Activated T-helper 2 cell treated with anti-CD3 and anti-CD28 coated beads, Interferon-gamma antibody, Interleukin-2, Interleukin-4, amounts not matched to agents 10 μg/mL and 5 μg/mL and 100 μg/mL, durations not matched to agents 14 hours and 24 hours and 36 hours (primary cell): Measurements from ENCODE around the gene PLCH1. TPM values are rescaled to one million over a fixed set of nuclear protein-coding genes. Genes with fewer than 3 reads are reported as not detected.

ENCODE experiments used
- DNase-seq: peaks from one replicate; pipeline ENCODE4 v3.0.0; 2021; ENCODE audit warnings: low spot score
- H3K27ac Mint-ChIP-seq: one replicate; pipeline ENCODE4 v1.8.0; 2021; ENCODE audit warnings: mixed read lengths
- H3K27me3 Mint-ChIP-seq: one replicate; pipeline ENCODE4 v1.8.0; 2021; ENCODE audit warnings: low read depth, mixed read lengths
- H3K36me3 Mint-ChIP-seq: one replicate; pipeline ENCODE4 v1.8.0; 2021; ENCODE audit warnings: low read depth, mixed read lengths
- H3K4me1 Mint-ChIP-seq: one replicate; pipeline ENCODE4 v1.8.0; 2021; ENCODE audit warnings: low read depth, mixed read lengths
- H3K4me3 Mint-ChIP-seq: one replicate; pipeline ENCODE4 v1.8.0; 2021; ENCODE audit warnings: low read depth, mild to moderate bottlenecking, moderate library complexity, mixed read lengths
- H3K9me3 Mint-ChIP-seq: one replicate; pipeline ENCODE4 v1.8.0; 2021; ENCODE audit warnings: mixed read lengths
- intact Hi-C: fragments of 100-400 bp; cut with micrococcal nuclease; formaldehyde crosslinking; loops from one replicate; pipeline ENCODE4 v1.15.1; 2023
- total RNA-seq: library from RNA; stranded (reverse); gene quantifications from 2 replicates; pipeline ENCODE4 v1.2.3, GENCODE V29; 2022

PLCH1 gene
- total RNA-seq, 1 donor from 2014 or later, result 0.09 TPM

DNA sequence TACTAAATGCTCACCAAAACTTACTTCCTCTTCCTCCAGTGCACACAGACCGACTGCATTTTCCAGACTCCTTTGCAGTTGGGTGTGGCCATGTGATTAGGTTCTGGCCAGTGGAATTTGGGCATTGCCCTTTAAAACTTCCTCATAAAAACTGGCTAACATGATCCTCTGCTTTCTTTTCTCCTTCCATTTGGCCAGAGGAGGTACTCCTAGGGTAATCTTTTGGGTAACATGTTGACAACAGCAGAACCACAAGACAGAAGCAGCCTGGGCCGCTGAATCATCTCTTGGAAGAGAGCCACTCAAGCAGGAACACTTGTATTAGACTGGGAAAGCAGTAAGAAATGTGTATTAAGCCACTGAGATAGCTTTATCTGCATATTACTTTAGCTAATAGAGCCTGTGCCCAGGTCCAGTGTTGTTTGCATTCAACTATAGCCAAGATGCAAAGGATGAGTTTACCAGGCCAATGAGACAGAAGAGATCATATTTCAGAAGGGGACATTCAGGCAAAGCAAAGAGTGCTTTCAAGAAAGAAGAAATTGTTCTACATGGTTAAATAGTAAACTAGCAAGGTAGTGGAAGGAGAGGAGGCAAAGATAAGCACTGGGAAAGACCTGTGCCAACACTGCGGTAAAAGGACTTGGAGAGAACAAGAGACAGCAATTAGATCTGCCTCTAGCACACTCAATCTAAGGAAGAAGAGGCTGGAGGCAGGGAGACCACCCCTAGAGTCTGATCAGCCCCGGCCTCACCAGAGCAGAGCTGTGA is 79.8 kb downstream of the PLCH1 start:
- intact Hi-C loops, result no loop called here
- Mint-ChIP-seq H3K4me1 (no peaks in the 10 kb centered on the region), H3K9me3 (no peaks in the 10 kb centered on the region), H3K36me3 (no peaks in the 10 kb centered on the region), H3K4me3 (no peak overlapping the region), H3K27me3 (peaks cover 14% of the 10 kb centered on the region), H3K27ac (no peak overlapping the region)
- DNase-seq, result no peak

DNA sequence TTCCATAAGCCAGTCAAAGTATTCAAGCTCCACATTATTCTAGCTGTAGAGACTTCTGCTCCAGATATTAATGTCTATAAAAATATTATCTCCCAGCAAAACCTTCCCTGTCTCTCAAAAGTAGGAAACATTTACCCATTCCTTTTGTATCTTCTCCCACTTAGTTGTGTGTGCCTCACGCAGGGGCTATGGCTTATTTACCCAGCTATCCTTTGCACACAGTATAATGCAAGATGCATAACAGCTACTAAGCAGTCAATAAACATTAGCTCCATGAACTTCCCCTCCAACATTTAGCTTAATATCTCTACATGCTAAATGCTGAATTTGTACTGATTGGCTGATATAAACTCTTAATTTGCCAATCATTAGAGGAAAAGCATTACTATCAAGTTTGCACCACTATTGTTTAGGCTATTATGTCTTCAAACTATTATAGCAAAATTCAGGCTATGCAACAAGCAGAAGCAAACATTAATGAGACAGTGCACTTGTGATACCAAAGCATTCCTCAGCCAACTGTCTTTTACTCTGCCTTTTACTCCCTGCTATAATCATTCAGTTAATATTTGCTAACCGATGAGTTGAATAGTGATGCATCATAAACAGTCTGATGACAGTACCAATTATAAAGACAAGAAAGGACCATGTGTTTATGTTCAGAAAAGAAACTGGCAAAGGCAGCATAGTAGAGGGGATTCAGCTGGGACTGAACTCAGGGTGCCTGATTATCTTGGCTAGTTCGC is 81.2 kb downstream of the PLCH1 start:
- intact Hi-C loops, result no loop called here
- no peaks in the 10 kb centered on the region for H3K9me3 Mint-ChIP-seq
- H3K27me3 Mint-ChIP-seq, result peaks cover 10% of the 10 kb centered on the region
- no peaks in the 10 kb centered on the region for H3K4me1 Mint-ChIP-seq
- H3K27ac Mint-ChIP-seq, result no peak overlapping the region
- no peak overlapping the region for H3K4me3 Mint-ChIP-seq
- H3K36me3 Mint-ChIP-seq, result no peaks in the 10 kb centered on the region
- DNase-seq, result no peak

- no peaks in the 10 kb centered on the region for H3K36me3 Mint-ChIP-seq
- intact Hi-C loops, result no loop called here
- no peaks in the 10 kb centered on the region for H3K4me1 Mint-ChIP-seq
- no peaks in the 10 kb centered on the region for H3K9me3 Mint-ChIP-seq
- no peak overlapping the region for H3K4me3 Mint-ChIP-seq
- H3K27me3 Mint-ChIP-seq, result peaks cover 9% of the 10 kb centered on the region
- no peak overlapping the region for H3K27ac Mint-ChIP-seq
- DNase-seq, result no peak
Observed at GRCh38 chr3:155661760-155662159, 83.1 kb downstream of the PLCH1 start.

DNA sequence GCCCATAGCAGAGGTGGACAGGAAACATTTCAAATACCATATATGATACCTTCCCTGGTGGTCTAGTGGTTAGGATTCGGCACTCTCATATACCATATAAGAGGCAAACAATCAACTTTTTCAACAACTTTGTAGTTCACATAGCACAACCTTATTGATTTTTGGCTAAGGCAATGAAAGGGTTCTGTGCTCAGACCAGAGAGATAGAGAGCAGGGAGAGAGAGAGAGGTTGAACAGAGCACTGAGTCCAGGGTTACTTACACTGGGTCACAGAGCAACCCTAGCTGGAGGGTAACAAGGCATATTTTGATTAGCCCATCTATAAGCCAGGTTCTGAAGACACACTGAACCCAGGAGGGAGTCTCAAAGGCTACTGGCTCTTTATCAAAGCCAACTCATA is 83.8 kb downstream of the PLCH1 start:
- H3K27me3 Mint-ChIP-seq, result peaks cover 9% of the 10 kb centered on the region
- H3K27ac Mint-ChIP-seq, result no peak overlapping the region
- H3K4me1 Mint-ChIP-seq, result no peaks in the 10 kb centered on the region
- H3K36me3 Mint-ChIP-seq, result no peaks in the 10 kb centered on the region
- no peak overlapping the region for H3K4me3 Mint-ChIP-seq
- intact Hi-C loops, result no loop called here
- H3K9me3 Mint-ChIP-seq, result no peaks in the 10 kb centered on the region
- DNase-seq, result no peak

DNA sequence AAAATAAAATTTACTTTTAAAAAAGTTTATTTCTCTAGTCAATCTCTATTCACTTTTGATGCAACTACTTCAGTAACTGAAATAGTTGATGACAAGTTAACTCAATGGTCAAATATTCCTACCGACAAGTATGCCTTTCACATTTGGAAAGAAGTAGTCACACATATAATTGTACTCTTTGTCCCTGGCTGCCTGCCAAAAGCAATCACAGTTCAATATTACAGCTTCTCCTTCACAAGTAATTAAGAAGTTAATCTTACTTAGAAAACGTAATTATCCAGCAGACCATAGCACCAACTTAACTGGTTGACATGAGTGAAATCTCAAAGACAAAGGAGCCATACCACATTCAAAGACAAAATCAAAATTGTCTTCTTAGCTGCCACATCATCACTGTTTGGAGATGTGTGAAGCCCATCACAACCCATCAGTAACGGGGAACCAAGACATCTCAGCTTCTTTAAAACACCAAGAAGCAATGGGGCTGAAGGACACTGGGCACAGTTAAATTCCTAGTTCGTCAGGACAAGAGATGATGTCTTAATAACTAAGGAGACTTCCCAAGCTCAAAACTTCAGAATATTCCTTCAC is 86.1 kb downstream of the PLCH1 start:
- peaks cover 5% of the 10 kb centered on the region for H3K27me3 Mint-ChIP-seq
- H3K4me1 Mint-ChIP-seq, result no peaks in the 10 kb centered on the region
- H3K4me3 Mint-ChIP-seq, result no peak overlapping the region
- H3K36me3 Mint-ChIP-seq, result no peaks in the 10 kb centered on the region
- H3K9me3 Mint-ChIP-seq, result no peaks in the 10 kb centered on the region
- H3K27ac Mint-ChIP-seq, result no peak overlapping the region
- intact Hi-C loops, result no loop called here
- DNase-seq, result no peak

DNA sequence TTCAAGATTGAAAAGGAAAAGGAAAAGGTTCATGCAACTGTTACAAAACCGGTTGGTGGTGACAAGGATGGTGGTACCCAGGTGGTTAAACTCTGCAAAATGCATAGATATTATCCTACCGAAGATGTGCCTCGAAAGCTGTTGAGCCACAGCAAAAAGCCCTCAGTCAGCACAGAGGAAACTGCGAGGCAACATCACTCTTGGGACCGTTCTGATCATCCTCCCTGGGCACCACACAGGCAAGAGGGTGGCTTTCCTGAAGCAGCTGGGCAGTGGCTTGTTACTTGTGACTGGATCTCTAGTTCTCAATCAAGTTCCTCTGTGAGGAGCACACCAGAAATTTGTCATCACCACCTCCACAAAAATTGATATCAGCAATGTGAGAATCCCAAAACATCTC is 86.9 kb downstream of the PLCH1 start:
- H3K27ac Mint-ChIP-seq, result no peak overlapping the region
- DNase-seq, result no peak
- intact Hi-C loops, result no loop called here
- H3K4me3 Mint-ChIP-seq, result no peak overlapping the region
- no peaks in the 10 kb centered on the region for H3K9me3 Mint-ChIP-seq
- no peaks in the 10 kb centered on the region for H3K4me1 Mint-ChIP-seq
- no peaks in the 10 kb centered on the region for H3K36me3 Mint-ChIP-seq
- H3K27me3 Mint-ChIP-seq, result no peaks in the 10 kb centered on the region

GRCh38 chr3:155657161-155657560 is 87.7 kb downstream of the PLCH1 start:
- intact Hi-C loops, result no loop called here
- Mint-ChIP-seq H3K4me1 (no peaks in the 10 kb centered on the region), H3K36me3 (no peaks in the 10 kb centered on the region), H3K27ac (no peak overlapping the region), H3K27me3 (no peaks in the 10 kb centered on the region), H3K9me3 (no peaks in the 10 kb centered on the region), H3K4me3 (no peak overlapping the region)
- no peak for DNase-seq

DNA sequence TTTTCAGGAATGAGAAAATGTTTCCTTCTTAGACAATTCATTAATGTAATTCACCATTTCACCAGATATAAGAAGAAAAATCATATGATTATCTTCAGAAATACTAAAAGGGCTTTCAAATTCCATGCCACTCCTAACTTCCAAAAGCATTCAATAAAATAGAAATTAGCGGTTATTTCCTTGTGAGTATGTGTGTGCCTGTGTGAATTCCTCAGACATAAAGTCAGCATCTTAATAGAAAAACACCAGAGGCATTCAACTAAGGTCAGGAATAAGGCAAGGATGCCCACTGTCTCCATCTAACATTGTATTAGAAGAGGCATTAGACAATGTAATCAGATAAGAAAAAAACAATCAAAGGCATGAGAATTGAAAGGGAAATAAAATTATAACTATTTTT is 88.4 kb downstream of the PLCH1 start:
- H3K4me1 Mint-ChIP-seq, result no peaks in the 10 kb centered on the region
- intact Hi-C loops, result no loop called here
- H3K9me3 Mint-ChIP-seq, result no peaks in the 10 kb centered on the region
- H3K36me3 Mint-ChIP-seq, result no peaks in the 10 kb centered on the region
- no peaks in the 10 kb centered on the region for H3K27me3 Mint-ChIP-seq
- no peak for DNase-seq
- no peak overlapping the region for H3K27ac Mint-ChIP-seq
- H3K4me3 Mint-ChIP-seq, result no peak overlapping the region

- Mint-ChIP-seq H3K4me3 (no peak overlapping the region), H3K36me3 (no peaks in the 10 kb centered on the region)
Observed at GRCh38 chr3:155651489-155652218, 93.2 kb downstream of the PLCH1 start.

GRCh38 chr3:155648013-155648591 is 96.8 kb downstream of the PLCH1 start:
- Mint-ChIP-seq H3K27ac (no peak overlapping the region), H3K4me1 (no peaks in the 10 kb centered on the region), H3K27me3 (no peaks in the 10 kb centered on the region), H3K9me3 (no peaks in the 10 kb centered on the region), H3K4me3 (no peak overlapping the region), H3K36me3 (no peaks in the 10 kb centered on the region)
- intact Hi-C loops, result no loop called here
- no peak for DNase-seq

More at GRCh38 chr3:155651489-155652218, 93.2 kb downstream of the PLCH1 start:
- intact Hi-C loops, result no loop called here
- Mint-ChIP-seq H3K27me3 (no peaks in the 10 kb centered on the region), H3K4me1 (no peaks in the 10 kb centered on the region), H3K9me3 (no peaks in the 10 kb centered on the region), H3K27ac (no peak overlapping the region)
- no peak for DNase-seq

DNA sequence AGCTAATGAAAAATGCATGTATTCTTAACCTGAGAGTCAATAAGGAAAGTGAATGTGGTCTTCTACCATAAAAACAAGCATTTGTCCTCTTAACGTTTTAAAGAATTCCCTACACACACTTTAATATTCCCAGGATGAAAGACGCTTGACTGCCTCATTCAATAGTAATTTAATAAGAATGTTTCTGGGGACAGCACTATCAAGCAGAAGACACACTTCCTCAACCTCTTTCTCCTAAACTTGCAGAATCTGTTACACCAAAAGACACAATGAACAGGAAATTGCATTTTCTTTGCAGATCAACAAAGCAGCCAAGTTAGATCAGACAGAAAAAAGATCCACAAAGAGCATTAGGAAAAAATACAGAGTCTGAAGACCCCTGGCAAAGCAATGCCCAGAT is 97.7 kb downstream of the PLCH1 start:
- no peak for DNase-seq
- intact Hi-C loops, result no loop called here
- no peak overlapping the region for H3K27ac Mint-ChIP-seq
- no peaks in the 10 kb centered on the region for H3K4me1 Mint-ChIP-seq
- H3K27me3 Mint-ChIP-seq, result no peaks in the 10 kb centered on the region
- H3K36me3 Mint-ChIP-seq, result no peaks in the 10 kb centered on the region
- no peak overlapping the region for H3K4me3 Mint-ChIP-seq
- H3K9me3 Mint-ChIP-seq, result no peaks in the 10 kb centered on the region

DNA sequence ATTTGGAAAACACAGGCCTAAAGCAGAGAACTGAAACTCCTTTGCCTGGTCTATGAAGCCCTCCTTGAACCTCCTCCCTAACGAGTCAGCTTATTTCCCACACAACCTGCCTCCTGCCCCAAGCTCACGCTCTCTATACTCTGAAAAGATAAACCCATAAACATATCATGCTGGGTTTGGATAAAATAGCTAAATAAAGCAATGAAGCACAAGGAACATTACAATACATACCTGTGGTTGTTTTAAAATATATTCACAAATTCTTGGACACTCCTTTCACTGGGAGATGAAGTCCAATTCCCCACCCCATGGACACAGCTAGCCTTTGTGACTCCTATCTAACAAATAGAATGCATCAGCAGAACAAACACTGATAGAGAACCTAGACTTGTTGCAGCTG is 98.2 kb downstream of the PLCH1 start:
- Mint-ChIP-seq H3K27ac (no peak overlapping the region), H3K27me3 (no peaks in the 10 kb centered on the region), H3K4me1 (no peaks in the 10 kb centered on the region), H3K9me3 (no peaks in the 10 kb centered on the region), H3K4me3 (no peak overlapping the region), H3K36me3 (no peaks in the 10 kb centered on the region)
- DNase-seq, result no peak
- intact Hi-C loops, result no loop called here
